HG03039 (cell line): Measurements from ENCODE around the gene CENPE.

Source experiments
- ATAC-seq: cut with Tn5 transposase; IDR thresholded peaks from one replicate; pipeline ENCODE4 v1.9.1; 2021; ENCODE audit warnings: mild to moderate bottlenecking, moderate library complexity; ENCODE audit not compliant: unreplicated experiment

Gene CENPE

GRCh38 chr4:103129174-103129573, 69.0 kb downstream of the CENPE start:
- no peak for ATAC-seq

- no peak for ATAC-seq
Observed at GRCh38 chr4:103126126-103126525, 72.0 kb downstream of the CENPE start.

GRCh38 chr4:103123114-103123513, 75.0 kb downstream of the CENPE start:
- no peak for ATAC-seq

- no peak for ATAC-seq
Observed at GRCh38 chr4:103118166-103118565, 80.0 kb downstream of the CENPE start.

- no peak for ATAC-seq
Observed at GRCh38 chr4:103111598-103111997, 86.5 kb downstream of the CENPE start.

- ATAC-seq, result no peak
Observed at GRCh38 chr4:103108542-103108941, 89.6 kb downstream of the CENPE start.

- no peak for ATAC-seq
Observed at GRCh38 chr4:103105558-103106356, 92.4 kb downstream of the CENPE start.

- ATAC-seq, result no peak
Observed at GRCh38 chr4:103104886-103105285, 93.3 kb downstream of the CENPE start.

GRCh38 chr4:103100691-103101090, 97.5 kb downstream of the CENPE start:
- ATAC-seq, result no peak

GRCh38 chr4:103099691-103100392, 98.3 kb downstream of the CENPE start, which contains the start of gene BDH2:
Gene BDH2, minus strand, starts transcription at chr4:103099834. Its CDS starts 3,580 bp downstream, at chr4:103096254.
- ATAC-seq, result peak; percentile 96

- ATAC-seq, result no peak
Observed at GRCh38 chr4:103098756-103099440, 99.2 kb downstream of the CENPE start.

- ATAC-seq, result no peak
Observed at GRCh38 chr4:103098341-103098740, 99.8 kb downstream of the CENPE start.

- no peak for ATAC-seq
Observed at GRCh38 chr4:103097112-103097511, 101.0 kb downstream of the CENPE start.

- no peak for ATAC-seq
Observed at GRCh38 chr4:103095080-103095479, 103.1 kb downstream of the CENPE start.

- ATAC-seq, result no peak
Observed at GRCh38 chr4:103092245-103092644, 105.9 kb downstream of the CENPE start.

GRCh38 chr4:103091601-103092223, 106.4 kb downstream of the CENPE start:
- peak; percentile 61 for ATAC-seq

- no peak for ATAC-seq
Observed at GRCh38 chr4:103089481-103089880, 108.7 kb downstream of the CENPE start.

GRCh38 chr4:103086551-103086950, 111.6 kb downstream of the CENPE start:
- no peak for ATAC-seq

GRCh38 chr4:103085555-103086196, 112.5 kb downstream of the CENPE start:
- no peak for ATAC-seq

GRCh38 chr4:103079621-103080020, 118.5 kb downstream of the CENPE start:
- no peak for ATAC-seq
